Fibroblast of lung (primary cell): ENCODE measurements around the gene ILDR1. TPM values are rescaled to one million over a fixed set of nuclear protein-coding genes. Genes with fewer than 3 reads are reported as not detected.

Source experiments
- DNase-seq, 2 donors: peaks; one replicate each; pipeline versions ENCODE4 v3.0.0 to v3.0.0-alpha.2; 2010; ENCODE audit warnings: low read depth in 2 of 2
- H2AFZ ChIP-seq: 2 replicates; pipeline ENCODE4 v1.5.1; 2012; ENCODE audit warnings: low read length, control low read depth, inconsistent platforms
- H3K27ac ChIP-seq: 2 replicates; pipeline ENCODE4 v1.5.1; 2011; ENCODE audit warnings: low read length, control low read depth; ENCODE audit not compliant: insufficient read depth
- H3K27me3 ChIP-seq: 2 replicates; pipeline ENCODE4 v1.5.1; 2011; ENCODE audit warnings: mild to moderate bottlenecking, low read length; ENCODE audit not compliant: control insufficient read depth, insufficient read depth
- H3K36me3 ChIP-seq: 2 replicates; pipeline ENCODE4 v1.5.1; 2011; ENCODE audit warnings: low read length; ENCODE audit not compliant: control insufficient read depth, insufficient read depth
- H3K4me1 ChIP-seq: 2 replicates; pipeline ENCODE4 v1.5.1; 2011; ENCODE audit warnings: low read length; ENCODE audit not compliant: control insufficient read depth, insufficient read depth; ENCODE audit errors: extremely low read depth
- H3K4me2 ChIP-seq: 2 replicates; pipeline ENCODE4 v1.5.1; 2011; ENCODE audit warnings: low read length, control low read depth; ENCODE audit not compliant: insufficient read depth; ENCODE audit errors: extremely low read depth
- H3K4me3 ChIP-seq, 4 experiments: fragments of 200-600 bp in 1 of 4; sonication (generic) in 1 of 4; replicated peaks in 1 of 4; 2 replicates each; pipeline ENCODE4 v1.5.1; 2011 to 2016; ENCODE audit warnings: low read length in 4 of 4, low read depth in 3 of 4, mild to moderate bottlenecking in 3 of 4, control low read depth in 2 of 4, inconsistent platforms in 1 of 4, mixed read lengths in 1 of 4; ENCODE audit not compliant: insufficient read depth in 1 of 4; ENCODE audit errors: control extremely low read depth in 1 of 4
- H3K79me2 ChIP-seq: 2 replicates; pipeline ENCODE4 v1.5.1; 2012; ENCODE audit warnings: mild to moderate bottlenecking, low read length, inconsistent platforms; ENCODE audit not compliant: control insufficient read depth, insufficient read depth
- H3K9ac ChIP-seq: 2 replicates; pipeline ENCODE4 v1.5.1; 2011; ENCODE audit warnings: mild to moderate bottlenecking, low read length, control low read depth; ENCODE audit not compliant: insufficient read depth
- H3K9me3 ChIP-seq: 2 replicates; pipeline ENCODE4 v1.5.1; 2012; ENCODE audit warnings: low read depth, low read length; ENCODE audit not compliant: control insufficient read depth, insufficient read depth
- H4K20me1 ChIP-seq: 2 replicates; pipeline ENCODE4 v1.5.1; 2011; ENCODE audit warnings: low read length; ENCODE audit not compliant: control insufficient read depth, insufficient read depth; ENCODE audit errors: extremely low read depth
- CTCF ChIP-seq, 2 donors: IDR thresholded peaks in 1 of 2; conservative IDR thresholded peaks in 1 of 2; 1 replicate in 1 of 2; 2 replicates in 1 of 2; pipeline ENCODE4 v1.5.1; 2011 to 2012; ENCODE audit warnings: low read length in 2 of 2, control low read depth in 1 of 2, inconsistent platforms in 1 of 2, low read depth in 1 of 2, mild to moderate bottlenecking in 1 of 2
- EZH2 ChIP-seq: IDR thresholded peaks from 2 replicates; pipeline ENCODE4 v1.5.1; 2012; ENCODE audit warnings: low read length, control low read depth, mild to moderate bottlenecking; ENCODE audit errors: missing control alignments
- polyA plus RNA-seq, 2 donors: library from polyadenylated mRNA; depleted of rRNA in 1 of 2; stranded (reverse) in 1 of 2; unstranded in 1 of 2; fragments of >200 nt; gene quantifications; 2 replicates each; pipeline ENCODE4 v1.2.1, GENCODE V29; 2011 to 2012; ENCODE audit warnings: missing spikeins in 1 of 2
- total RNA-seq: library from RNA; depleted of rRNA; stranded (reverse); fragments of >200 nt; gene quantifications from 2 replicates; pipeline ENCODE4 v1.2.1, GENCODE V29; 2014

The ILDR1 gene
- total and polyA plus RNA-seq, 2 donors (not counting 1 experiment from before 2014, with no cell fraction given): not detected

DNA sequence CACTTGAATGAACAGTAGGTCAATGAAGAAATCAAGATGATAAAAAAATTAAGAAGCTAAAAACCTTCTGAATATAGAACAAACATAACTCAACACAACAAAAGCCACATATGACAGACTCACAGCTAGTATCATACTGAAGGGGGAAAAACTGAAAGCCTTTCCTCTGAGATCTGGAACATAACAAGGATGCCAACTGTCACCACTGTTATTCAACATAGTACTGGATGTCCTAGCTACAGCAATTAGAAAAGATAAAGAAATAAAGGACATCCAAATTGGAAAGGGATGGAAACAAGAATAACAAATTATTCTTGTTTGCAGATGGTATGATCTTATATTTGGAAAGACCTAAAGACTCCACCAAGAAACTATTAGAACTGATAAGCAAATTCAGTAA is 60.8 kb downstream of the ILDR1 start:
- Histone ChIP-seq H3K27ac (no peak overlapping the region), H3K4me3 (no peak overlapping the region), H2AFZ (no peak overlapping the region), H3K9ac (no peak overlapping the region), H3K27me3 (no peaks in the 10 kb centered on the region), H3K4me1 (no peaks in the 10 kb centered on the region), H3K36me3 (no peaks in the 10 kb centered on the region), H3K9me3 (no peaks in the 10 kb centered on the region), H3K4me2 (no peak overlapping the region), H4K20me1 (no peaks in the 10 kb centered on the region), H3K79me2 (no peaks in the 10 kb centered on the region)
- TF ChIP-seq EZH2 (no peak), CTCF (conservative IDR thresholded peaks at IDR 0.05 in 1 of 2, IDR thresholded peaks at IDR 0.05 in 1 of 2; ENCODE audit: low read depth in 1 of 2, low read length in 2 of 2) (no peak)
- no peak for DNase-seq

DNA sequence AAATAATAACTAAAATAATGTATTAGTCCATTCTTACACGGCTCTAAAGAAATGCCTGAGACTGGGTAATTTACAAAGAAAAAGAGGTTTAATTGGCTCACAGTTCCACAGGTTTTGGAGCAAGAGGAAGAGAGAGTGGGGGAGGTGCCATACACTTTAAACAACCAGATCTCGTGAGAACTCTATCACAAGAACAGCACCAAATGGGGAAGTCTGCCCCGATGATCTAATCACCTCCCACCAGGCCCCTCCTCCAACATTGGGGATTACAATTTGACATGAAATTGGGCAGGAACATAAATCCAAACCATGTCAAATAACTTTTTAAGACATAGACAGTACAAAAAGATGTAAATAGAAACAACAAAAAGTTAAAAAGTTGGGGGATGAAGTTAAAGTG is 63.2 kb downstream of the ILDR1 start:
- H3K27me3 ChIP-seq: no peaks in the 10 kb centered on the region
- no peak for DNase-seq
- no peaks in the 10 kb centered on the region for H3K4me1 ChIP-seq
- TF ChIP-seq EZH2: no peak
- no peak for TF ChIP-seq CTCF (conservative IDR thresholded peaks at IDR 0.05 in 1 of 2, IDR thresholded peaks at IDR 0.05 in 1 of 2; ENCODE audit: low read depth in 1 of 2, low read length in 2 of 2)
- H2AFZ ChIP-seq: no peak overlapping the region
- no peaks in the 10 kb centered on the region for H4K20me1 ChIP-seq
- H3K79me2 ChIP-seq: no peaks in the 10 kb centered on the region
- H3K36me3 ChIP-seq: no peaks in the 10 kb centered on the region
- H3K4me3 ChIP-seq: no peak overlapping the region
- H3K27ac ChIP-seq: no peak overlapping the region
- no peaks in the 10 kb centered on the region for H3K9me3 ChIP-seq
- no peak overlapping the region for H3K9ac ChIP-seq
- no peak overlapping the region for H3K4me2 ChIP-seq

- H3K27ac ChIP-seq: no peak overlapping the region
- no peaks in the 10 kb centered on the region for H3K36me3 ChIP-seq
- no peak overlapping the region for H2AFZ ChIP-seq
- no peak overlapping the region for H3K4me3 ChIP-seq
- H4K20me1 ChIP-seq: no peaks in the 10 kb centered on the region
- H3K4me1 ChIP-seq: no peaks in the 10 kb centered on the region
- DNase-seq: no peak
- no peaks in the 10 kb centered on the region for H3K27me3 ChIP-seq
- no peak overlapping the region for H3K9ac ChIP-seq
- no peak overlapping the region for H3K4me2 ChIP-seq
- TF ChIP-seq EZH2: no peak
- H3K79me2 ChIP-seq: no peaks in the 10 kb centered on the region
- no peaks in the 10 kb centered on the region for H3K9me3 ChIP-seq
These were observed 64.2 kb downstream of the ILDR1 start for GRCh38 chr3:121957674-121958415.
